ENCODE data around the gene CDK5. TPM values are rescaled to one million over a fixed set of nuclear protein-coding genes. Genes with fewer than 3 reads are reported as not detected.
A peak's percentile ranks its signal among the peaks of the same experiment; 100 is the strongest.

The CDK5 gene
- total and polyA plus RNA-seq, 9 of the 15 experiments (the other 6 are each of a cell fraction or from before 2014, with no cell fraction given), result 3.2 to 38.0 (median 27.5) TPM

GRCh38 chr7:151017953-151018420, 39.7 kb downstream of the CDK5 start (continued):
- TF ChIP-seq ZZZ3 (IDR thresholded peaks at IDR 0.05) (no peak), NUFIP1 (IDR thresholded peaks at IDR 0.05; ENCODE audit: partially characterized antibody) (no peak), ZKSCAN8 (CRISPR knock-in tag; IDR thresholded peaks at IDR 0.05) (no peak), ARID1B (IDR thresholded peaks at IDR 0.05) (peak; percentile 81), PHB2 (IDR thresholded peaks at IDR 0.05; ENCODE audit: low read depth) (no peak), ZHX1 (conservative IDR thresholded peaks at IDR 0.05; ENCODE audit: low read length) (no peak), MBD2 (IDR thresholded peaks at IDR 0.05; ENCODE audit: borderline replicate concordance, low read depth) (peak; percentile 43; the same call in 1 of the 2 replicates), ZNF766 (CRISPR knock-in tag; conservative IDR thresholded peaks at IDR 0.05) (0 out of 2 replicates have a peak, but pooled peaks have one; percentile 43), PYGO2 (tag; IDR thresholded peaks at IDR 0.05) (no peak), NR0B1 (IDR thresholded peaks at IDR 0.05; ENCODE audit: partially characterized antibody) (no peak), ATF7 (IDR thresholded peaks at IDR 0.05) (peak; percentile 78), RBM25 (IDR thresholded peaks at IDR 0.05; ENCODE audit: low read depth, low read length, severe bottlenecking) (no peak), CREBBP (IDR thresholded peaks at IDR 0.05; ENCODE audit: low read depth, low read length) (no peak), DACH1 (IDR thresholded peaks at IDR 0.05; ENCODE audit: partially characterized antibody) (peak; percentile 10), PATZ1 (CRISPR knock-in tag; IDR thresholded peaks at IDR 0.05; ENCODE audit: borderline replicate concordance) (no peak), ZC3H4 (CRISPR knock-in tag; IDR thresholded peaks at IDR 0.05; ENCODE audit: borderline replicate concordance) (no peak; the same call in 1 of the 2 replicates), UBTF (IDR thresholded peaks at IDR 0.05; ENCODE audit: borderline replicate concordance in 1 of 2, low read depth in 2 of 2, low read length in 2 of 2) (peak in 1 of 2 experiments; percentile 53; a peak in 1 of 4 replicates), ZNF717 (CRISPR knock-in tag; IDR thresholded peaks at IDR 0.05) (no peak)
- TF ChIP-seq, protein P1, sequence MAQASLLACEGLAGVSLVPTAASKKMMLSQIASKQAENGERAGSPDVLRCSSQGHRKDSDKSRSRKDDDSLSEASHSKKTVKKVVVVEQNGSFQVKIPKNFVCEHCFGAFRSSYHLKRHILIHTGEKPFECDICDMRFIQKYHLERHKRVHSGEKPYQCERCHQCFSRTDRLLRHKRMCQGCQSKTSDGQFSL (CRISPR knock-in tag; IDR thresholded peaks at IDR 0.05), result peak; percentile 73
- TF ChIP-seq, protein P1 (tag; IDR thresholded peaks at IDR 0.05), result no peak

Measured in K562 (cell line).